ENCODE results near the gene FCRL3.
"Not testable (repeated sequence)": the region's sequence is repeated elsewhere in the genome, so short reads cannot be mapped to it uniquely, and the experiment has no call there.

Gene FCRL3, protein sequence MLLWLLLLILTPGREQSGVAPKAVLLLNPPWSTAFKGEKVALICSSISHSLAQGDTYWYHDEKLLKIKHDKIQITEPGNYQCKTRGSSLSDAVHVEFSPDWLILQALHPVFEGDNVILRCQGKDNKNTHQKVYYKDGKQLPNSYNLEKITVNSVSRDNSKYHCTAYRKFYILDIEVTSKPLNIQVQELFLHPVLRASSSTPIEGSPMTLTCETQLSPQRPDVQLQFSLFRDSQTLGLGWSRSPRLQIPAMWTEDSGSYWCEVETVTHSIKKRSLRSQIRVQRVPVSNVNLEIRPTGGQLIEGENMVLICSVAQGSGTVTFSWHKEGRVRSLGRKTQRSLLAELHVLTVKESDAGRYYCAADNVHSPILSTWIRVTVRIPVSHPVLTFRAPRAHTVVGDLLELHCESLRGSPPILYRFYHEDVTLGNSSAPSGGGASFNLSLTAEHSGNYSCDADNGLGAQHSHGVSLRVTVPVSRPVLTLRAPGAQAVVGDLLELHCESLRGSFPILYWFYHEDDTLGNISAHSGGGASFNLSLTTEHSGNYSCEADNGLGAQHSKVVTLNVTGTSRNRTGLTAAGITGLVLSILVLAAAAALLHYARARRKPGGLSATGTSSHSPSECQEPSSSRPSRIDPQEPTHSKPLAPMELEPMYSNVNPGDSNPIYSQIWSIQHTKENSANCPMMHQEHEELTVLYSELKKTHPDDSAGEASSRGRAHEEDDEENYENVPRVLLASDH

DNA sequence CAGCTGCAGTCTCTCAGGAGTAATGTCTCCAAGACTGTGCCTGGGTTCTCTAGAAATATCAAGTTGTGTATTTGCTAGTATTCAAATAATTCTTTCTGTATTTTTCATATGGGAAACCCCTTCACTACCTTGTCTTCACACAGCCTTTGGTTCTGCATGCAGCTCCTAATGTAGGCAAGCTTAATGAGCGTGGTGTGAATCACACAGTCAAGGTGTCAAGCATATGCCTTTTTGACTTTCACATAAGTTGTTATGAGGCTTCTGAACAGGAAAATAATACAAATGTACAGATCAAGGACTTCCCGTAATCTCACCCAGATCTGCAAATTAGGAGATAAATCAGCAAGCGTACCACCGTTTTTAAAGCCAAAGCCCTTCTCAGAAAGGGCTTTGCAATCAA, at the start of gene FCRL3:
Gene FCRL3, minus strand, starts transcription at position 38 of the 400 bp plus-strand sequence. CDS start 280 bp downstream, outside the sequence.
- DNase-seq = no peak

DNA sequence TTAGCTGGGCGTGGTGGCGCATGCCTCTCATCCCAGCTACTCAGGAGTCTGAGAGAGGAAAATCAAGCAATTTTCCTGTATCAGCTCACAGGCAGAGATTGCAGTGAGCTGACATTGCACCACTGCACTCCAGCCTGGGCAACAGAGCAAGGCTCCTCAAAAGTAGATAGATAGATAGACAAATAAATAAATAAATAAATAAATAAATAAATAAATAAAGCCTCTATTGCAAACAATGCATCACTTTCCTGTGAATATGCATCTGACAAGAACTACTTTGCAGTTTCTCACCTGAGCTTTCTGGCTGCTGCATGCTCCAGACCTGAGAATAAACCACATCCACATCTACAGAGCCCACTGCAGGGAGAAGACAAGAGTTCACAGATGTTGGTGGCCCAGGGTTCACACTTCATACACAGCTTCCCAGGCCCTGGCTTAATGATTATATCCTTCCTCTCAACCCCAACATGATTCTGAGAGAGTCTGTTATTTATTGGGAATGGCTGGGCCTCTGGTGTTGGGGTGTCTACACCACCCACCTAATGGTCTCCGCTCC, 47.8 kb upstream of the FCRL3 start:
- no peak for DNase-seq

DNA sequence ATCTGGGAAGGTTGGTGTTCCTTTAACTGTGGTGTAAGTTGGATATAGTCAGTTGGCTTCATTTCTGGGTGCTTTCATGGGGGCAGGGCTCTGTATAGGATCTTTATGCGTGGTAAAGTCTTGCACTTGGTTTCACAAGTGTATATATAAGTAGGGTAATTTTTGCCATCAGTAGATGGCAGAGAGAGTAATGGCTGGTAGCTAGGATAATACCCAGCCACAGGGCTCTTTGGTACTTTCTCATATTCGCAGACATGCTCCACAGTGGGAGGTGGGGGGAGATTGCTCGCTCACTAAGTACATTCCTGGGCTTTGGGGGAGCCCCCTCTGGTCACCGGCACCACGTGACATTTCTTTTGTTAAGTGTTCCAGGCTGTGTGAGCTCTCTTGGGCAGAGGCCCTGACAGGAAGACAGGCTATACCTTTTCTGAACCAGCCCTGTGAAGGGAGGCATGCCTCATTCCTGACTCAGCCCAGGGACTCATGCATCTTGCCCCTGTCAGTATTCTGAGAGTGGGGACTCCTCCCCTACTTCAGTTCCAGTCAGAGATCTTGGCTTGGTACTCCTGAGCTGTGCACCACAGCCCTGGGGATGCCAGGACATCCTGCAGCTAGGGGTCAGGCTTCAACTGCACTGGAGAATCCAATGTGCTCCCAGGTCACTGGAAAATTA, 38.8 kb upstream of the FCRL3 start:
- no peak for DNase-seq

DNA sequence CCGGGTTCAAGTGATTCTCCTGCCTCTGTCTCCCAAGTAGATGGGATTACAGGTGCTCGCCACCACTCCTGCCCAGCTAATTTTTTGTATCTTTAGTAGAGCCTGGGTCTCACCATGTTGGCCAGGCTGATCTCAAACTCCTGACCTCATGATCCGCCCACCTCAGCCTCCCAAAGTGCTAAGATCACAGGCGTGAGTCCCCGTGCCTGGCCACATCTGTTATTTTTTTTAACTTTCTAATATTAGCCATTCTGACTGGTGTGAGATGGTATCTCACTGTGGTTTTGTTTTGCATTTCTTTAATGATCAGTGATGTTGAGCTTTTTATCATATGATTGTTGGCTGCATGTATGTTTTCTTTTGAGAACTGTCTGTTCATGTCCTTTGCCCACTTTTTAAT, 35.4 kb upstream of the FCRL3 start:
- not testable (repeated sequence) for DNase-seq

DNA sequence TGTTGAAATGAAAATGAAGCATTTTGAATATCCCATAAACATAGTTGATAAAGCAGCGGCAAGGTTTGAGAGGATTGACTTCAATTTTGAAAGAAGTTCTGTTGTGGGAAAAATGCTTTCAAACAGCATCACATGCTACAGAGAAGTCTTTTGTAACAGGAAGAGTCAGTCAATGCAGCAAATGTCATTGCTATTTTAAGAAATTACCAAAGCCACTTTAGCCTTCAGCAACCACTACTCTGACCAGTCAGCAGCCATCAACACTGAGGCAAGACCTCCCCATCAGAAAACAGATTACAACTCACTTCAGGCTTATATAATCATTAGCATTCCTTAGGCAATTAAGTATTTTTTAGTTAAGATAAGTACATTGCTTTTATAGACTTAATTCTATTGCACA, 33.8 kb upstream of the FCRL3 start:
- no peak for DNase-seq

DNA sequence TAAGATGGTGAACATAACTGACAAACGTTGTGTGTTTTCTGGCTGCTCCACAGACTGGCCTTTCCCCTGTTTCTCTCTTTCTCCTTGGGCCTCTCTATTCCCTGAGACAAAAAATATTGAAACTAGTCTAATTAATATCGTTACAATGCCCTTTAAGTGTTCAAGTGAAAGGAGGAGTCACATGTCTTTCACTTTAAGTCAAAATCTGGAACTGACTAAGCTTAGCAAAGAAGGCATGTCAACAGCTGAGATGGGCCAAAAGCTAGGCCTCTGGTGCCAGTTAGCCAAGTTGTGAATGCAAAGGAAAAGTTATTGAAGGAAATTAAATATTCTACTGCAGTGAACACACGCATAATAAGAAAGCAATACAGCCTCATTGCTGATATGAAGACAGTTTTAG, 32.2 kb upstream of the FCRL3 start:
- no peak for DNase-seq

DNA sequence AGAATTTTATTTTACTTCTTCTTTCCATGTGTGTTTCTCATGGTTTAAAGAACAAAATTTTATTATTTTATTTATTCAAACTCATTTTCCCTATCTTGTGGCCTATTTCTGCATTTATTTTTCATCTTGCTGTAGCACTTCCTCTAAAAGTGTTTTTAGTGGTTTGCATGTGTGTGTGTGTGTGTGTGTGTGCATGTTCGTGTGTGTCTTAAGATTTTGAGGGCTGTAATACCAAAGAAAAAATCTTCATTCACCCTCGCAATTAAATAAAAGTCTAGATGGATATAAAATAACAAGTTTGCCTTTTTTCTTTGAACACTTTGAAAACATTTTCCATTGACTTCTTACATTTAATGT, 24.6 kb upstream of the FCRL3 start:
- DNase-seq = no peak

DNA sequence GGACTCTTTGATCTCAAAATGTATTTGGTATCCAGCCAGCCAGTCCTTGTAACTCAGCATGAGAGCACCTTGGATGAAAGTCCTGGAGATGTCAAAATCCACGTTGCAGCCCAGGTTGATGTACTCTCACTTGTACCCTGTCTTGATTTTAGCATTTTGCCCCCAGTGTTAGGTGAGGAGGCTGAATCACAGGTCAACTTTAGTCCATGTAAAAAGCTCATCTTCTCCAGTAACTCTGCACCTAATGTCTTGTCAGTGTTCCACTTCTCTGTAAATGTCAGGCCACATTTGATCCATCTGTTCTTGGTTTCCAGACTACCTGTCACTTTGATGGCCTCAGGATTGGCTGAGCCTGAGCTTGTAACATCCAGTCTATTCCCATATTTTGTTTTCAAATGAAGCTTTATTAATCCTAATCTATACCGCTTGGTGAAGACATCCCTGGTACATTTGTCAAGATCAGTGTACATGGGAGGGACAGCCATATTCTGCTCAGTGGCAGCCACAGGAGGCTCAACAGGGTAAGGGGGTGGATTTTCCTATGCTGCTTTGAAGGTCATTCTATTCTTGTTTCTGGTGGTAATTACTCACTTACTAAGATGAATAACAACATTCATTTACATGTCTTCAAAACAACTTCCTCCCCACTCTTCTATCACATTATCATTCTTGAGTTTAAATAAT, 24.1 kb upstream of the FCRL3 start:
- no peak for DNase-seq

DNA sequence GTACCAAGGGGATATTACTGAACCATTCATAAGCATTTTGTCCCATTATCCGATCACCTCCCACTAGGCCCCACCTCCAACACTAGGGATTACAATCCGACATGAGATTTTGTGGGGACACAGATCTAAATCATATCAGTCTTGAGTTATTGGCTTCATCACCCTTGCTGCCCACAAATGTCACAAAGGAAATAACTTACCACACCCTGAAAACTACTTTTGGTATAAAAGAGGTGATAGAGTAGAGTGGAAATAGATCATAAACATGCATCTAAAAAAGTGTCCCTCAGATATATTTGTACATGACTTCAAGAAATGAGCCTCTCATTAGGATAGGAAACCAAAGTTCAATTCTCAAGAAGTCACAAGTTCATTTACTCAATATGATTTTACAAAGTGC, 22.6 kb upstream of the FCRL3 start:
- DNase-seq = no peak

DNA sequence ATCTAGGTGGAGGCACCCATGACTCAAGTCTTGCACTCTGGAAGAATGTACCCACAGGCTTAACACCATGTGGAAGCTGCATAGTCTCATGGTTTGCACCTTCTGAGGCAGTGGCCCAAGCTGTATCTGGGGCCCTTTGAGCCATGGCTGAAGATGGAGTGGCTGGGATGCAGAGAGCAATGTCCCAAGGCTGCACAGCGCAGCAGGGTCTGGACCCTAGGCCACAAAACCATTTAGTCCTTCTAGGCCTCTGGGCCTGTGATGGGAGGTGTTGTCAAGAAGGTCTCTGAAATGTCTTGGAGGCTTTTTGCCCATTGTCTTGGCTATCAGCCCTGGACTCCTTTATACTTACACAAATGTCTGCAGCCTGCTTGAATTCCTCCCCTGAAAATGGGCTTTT, 21.4 kb upstream of the FCRL3 start:
- DNase-seq = no peak

DNA sequence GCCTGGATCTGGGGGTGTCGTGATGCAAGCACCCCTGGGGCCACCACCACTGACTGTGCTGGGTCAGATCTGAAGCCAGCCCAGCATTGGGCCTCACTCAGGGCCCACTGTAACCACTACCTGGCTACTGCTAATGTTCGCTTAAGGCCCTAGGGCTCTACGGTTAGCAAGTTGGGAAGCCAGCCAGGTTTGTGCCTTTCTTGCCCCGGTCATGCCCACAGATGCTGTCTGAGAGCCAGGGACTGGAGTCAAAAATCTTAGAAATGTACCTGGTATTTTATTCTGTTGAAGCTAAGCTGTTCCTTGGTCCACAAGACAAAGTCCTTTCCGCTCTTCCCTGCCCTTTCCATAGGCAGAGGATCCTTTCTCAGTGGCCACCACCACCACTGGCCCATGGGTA, 15.2 kb upstream of the FCRL3 start:
- DNase-seq = no peak

DNA sequence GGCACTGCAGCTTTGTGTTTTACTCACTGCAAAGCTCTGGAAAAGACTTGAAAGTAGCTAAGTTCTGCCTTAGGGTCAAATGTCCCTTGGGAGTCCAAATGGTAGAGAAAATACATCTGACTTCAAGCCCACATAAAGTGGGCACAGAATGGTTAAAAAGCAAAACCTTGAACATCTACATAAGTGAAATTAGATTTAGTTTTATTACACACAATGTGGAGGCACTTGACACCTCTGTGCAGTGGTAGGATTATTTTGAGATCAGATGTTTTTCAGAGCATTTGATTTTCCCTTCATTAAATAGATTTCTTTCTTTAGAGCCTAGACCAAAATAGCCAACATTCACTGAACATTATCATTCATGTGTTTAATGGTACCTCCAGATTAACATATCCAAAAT, 11.2 kb upstream of the FCRL3 start:
- no peak for DNase-seq

DNA sequence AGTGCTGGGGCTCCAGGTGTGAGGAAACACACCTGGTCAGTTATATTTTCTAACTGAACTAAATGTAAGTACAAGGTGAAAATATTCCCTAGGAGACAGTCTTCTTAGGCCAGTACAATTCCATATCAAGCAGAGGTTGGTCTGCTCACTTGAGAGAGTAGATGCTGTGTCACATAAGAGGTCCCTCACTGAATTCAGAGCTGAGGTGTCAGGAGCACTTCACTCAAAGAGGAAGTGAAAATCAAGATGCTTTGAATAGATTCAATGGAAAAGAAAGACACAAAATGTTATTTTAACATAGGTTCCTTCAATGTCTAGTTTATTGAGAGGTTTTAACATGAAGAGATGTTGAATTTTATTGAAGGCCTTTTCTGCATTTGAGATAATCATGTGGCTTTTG, 4.3 kb upstream of the FCRL3 start:
- no peak for DNase-seq

DNA sequence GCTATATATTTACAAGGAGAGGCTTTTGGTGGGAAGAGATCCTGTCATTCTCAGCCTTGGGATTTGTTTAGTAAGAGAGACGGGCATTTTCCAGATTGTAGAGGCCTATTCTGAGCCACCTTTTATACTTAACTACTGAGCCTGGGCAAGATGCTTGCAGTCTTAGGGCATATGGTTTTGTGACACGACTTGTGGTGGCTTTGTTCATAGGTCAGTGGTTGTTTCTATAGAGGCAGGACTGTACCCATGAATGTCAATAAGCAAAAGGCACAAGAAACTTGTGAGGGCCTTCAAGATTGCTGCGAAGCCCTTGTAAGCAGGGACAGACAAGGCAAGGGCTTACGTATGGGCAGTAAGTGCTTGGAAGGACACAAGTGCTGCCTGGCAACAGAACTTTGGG, 3.4 kb upstream of the FCRL3 start:
- DNase-seq = no peak

DNA sequence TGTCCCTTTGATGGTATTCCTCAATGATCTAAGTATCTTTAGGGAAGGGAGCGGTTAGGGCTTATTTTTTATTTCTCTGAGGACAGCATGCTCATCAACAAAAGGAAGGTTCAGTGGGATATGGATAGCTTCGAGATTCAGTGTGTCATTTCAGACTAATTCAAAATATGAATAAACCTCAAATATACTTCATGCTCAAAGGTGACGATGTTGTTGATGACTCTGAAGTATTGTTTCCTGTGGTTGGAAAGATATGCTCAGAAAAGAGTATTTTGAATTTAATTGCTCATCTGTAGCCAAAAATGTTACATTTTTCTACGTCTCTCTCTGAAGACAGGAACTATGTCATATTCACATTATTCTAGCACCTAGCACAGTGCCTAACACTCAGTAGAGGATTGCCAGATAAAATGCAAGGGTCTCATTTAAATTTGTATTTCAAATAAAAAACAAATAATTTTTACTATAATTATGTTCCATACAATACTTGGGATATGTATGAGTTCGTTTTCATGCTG, 1.8 kb upstream of the FCRL3 start:
- DNase-seq = no peak

DNA sequence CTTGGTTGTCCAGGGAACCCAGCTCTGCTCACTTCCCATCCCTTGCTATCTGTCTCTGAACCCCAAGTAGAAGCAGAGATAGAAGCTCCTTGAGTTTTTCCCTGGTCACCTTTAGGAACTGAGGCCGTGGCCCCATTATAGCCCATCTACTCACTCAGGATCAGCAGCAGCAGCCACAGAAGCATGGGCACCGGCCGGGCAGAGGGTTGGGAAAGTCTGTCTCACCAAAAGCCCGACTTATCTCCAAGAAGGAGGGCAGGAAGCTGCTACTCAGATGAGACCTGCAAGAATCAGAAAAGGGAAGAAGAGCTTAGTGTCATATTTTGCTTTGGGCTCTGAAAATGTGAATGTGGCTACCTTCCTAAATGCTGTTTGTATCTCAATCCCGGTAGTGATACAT, 264 bp downstream of the FCRL3 start:
- DNase-seq = no peak

DNA sequence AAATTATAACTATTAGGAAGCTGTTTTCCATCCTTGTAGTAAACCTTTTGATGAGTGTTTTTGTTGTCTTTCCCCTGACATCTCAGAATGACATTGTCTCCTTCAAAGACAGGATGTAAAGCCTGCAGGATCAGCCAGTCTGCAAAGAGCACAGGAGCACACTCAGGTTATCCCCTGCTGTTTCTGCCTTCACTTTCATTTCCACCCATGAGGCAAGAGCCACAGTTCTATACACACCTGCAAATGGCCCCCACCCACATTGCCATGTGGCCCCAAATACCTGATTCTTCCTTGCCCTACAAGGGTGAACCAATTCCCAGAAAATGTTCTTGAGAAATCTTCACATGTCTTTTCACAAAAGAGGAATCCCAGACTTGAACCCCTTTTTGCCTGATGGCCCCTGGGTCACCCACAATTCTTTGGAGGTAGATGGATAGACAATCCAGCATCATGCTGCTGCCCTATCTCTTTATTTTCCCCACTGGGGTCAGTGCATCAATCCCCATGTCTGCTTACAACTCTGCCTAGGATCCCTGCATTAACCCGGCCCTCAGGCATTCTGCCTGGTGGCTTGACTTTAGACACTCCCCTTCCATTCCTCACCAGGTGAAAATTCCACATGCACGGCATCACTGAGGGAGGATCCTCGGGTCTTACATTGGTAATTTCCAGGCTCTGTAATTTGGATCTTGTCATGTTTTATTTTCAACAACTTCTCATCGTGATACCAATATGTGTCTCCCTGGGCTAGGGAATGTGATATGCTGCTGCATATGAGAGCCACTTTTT, 2.6 kb downstream of the FCRL3 start:
- no peak for DNase-seq

DNA sequence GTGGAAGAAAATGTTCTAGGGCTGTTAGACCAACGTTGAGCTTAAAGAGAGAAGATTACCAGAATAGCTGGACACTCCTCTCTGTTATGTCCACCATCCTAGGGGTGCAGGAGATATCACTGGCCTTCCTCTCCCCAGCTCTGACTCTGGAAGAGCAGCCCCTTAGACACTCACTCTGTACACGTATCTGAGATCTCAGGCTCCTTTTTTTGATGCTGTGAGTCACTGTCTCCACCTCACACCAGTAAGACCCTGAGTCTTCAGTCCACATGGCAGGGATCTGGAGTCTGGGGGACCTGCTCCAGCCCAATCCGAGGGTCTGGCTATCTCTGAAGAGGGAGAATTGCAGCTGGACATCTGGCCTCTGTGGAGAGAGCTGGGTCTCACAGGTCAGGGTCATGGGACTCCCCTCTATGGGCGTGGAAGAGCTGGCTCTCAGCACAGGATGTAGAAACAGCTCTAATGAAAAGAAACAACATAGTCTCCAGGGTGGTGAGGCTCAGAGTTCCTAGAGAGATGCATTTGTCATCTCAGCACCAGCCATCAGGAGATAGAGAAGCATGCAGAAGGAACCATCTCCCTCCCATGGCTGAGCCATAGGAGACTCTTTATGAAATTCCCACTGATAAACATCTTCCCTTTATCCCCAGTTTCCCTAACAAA, 3.5 kb downstream of the FCRL3 start:
- no peak for DNase-seq

DNA sequence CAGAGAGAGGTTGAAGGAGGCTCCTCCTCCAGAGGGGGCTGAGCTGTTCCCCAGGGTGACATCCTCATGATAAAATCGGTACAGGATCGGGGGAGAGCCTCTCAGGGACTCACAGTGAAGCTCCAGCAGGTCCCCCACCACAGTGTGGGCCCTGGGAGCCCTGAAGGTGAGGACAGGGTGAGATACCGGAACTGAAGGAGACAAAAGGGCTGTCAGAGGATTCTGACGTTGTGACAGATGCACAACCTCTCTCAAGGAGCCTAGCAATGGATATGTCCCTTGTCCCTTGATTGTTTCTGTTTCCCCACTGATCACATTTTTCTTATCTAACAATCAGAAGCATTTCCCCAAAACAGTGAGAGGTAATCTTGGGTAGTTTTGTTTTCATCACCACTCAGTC, 5.2 kb downstream of the FCRL3 start:
- no peak for DNase-seq

DNA sequence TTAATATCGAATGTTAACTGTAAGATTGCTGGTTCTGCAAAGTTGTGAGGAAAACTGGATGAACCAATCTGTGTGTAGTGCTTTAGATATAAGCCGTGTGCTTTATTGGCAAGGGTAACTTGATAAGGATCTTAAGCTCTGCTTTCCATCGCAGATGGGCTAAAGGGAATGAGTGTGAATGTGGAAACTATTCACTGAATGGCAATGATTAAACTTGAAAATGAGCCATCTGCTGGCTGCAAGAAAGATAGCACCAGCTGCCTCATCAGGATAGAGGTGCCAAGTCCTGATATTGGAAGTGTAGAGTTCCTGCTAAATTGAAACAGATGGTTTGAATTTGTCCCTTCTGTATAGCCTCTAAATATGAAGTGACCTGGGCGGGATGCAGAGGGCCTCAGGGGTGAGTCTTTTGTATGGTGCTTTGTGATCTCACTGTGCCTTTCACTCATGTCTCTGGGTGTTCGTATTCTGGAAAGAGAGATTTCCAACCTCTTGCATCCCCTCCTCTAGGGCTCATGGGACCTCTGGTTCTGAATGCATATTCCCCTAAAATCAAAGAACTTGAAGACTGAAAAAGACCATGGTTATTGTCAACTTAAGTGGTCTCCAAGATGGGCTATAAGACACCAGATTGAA, 9.2 kb downstream of the FCRL3 start:
- DNase-seq = no peak

All from NCI-H2171 (cell line).